T-helper 1 cell treated with Interleukin-12 subunit alpha and Interleukin-12 subunit beta and Interleukin-4 antibody, amounts not matched to agents 30 μg/mL and 1 μg/mL, for 36 hours (primary cell): Measurements from ENCODE around the gene KDM1A.

Experiments
- H3K27ac Mint-ChIP-seq: one replicate; pipeline ENCODE4 v1.8.0; 2021; ENCODE audit warnings: mild to moderate bottlenecking, mixed read lengths
- H3K27me3 Mint-ChIP-seq: one replicate; pipeline ENCODE4 v1.8.0; 2021; ENCODE audit warnings: low read depth, mixed read lengths
- H3K36me3 Mint-ChIP-seq: one replicate; pipeline ENCODE4 v1.8.0; 2021; ENCODE audit warnings: low read depth, mixed read lengths
- H3K4me1 Mint-ChIP-seq: one replicate; pipeline ENCODE4 v1.8.0; 2021; ENCODE audit warnings: low read depth, mixed read lengths
- H3K4me3 Mint-ChIP-seq: one replicate; pipeline ENCODE4 v1.8.0; 2021; ENCODE audit warnings: mild to moderate bottlenecking, moderate library complexity, mixed read lengths
- H3K9me3 Mint-ChIP-seq: one replicate; pipeline ENCODE4 v1.8.0; 2021; ENCODE audit warnings: mixed read lengths

KDM1A gene

GRCh38 chr1:23101101-23101827, 82.0 kb downstream of the KDM1A start:
- no peak overlapping the region for H3K4me3 Mint-ChIP-seq
- no peaks in the 10 kb centered on the region for H3K27me3 Mint-ChIP-seq
- H3K36me3 Mint-ChIP-seq, result peaks cover 8% of the 10 kb centered on the region
- no peak overlapping the region for H3K27ac Mint-ChIP-seq
- H3K4me1 Mint-ChIP-seq, result peaks cover 41% of the 10 kb centered on the region
- H3K9me3 Mint-ChIP-seq, result no peaks in the 10 kb centered on the region

- no peak overlapping the region for H3K4me3 Mint-ChIP-seq
- H3K9me3 Mint-ChIP-seq, result no peaks in the 10 kb centered on the region
- peaks cover 41% of the 10 kb centered on the region for H3K4me1 Mint-ChIP-seq
- H3K36me3 Mint-ChIP-seq, result peaks cover 12% of the 10 kb centered on the region
- peak overlapping the region; percentile 43 for H3K27ac Mint-ChIP-seq
- no peaks in the 10 kb centered on the region for H3K27me3 Mint-ChIP-seq
Measured at GRCh38 chr1:23101887-23102286, 82.6 kb downstream of the KDM1A start.

- no peak overlapping the region for H3K4me3 Mint-ChIP-seq
- no peaks in the 10 kb centered on the region for H3K9me3 Mint-ChIP-seq
- H3K27ac Mint-ChIP-seq, result peak overlapping the region; percentile 43
- peaks cover 13% of the 10 kb centered on the region for H3K36me3 Mint-ChIP-seq
- H3K27me3 Mint-ChIP-seq, result no peaks in the 10 kb centered on the region
- peaks cover 41% of the 10 kb centered on the region for H3K4me1 Mint-ChIP-seq
Measured at GRCh38 chr1:23102289-23102688, 83.0 kb downstream of the KDM1A start.

GRCh38 chr1:23103001-23103889, 84.0 kb downstream of the KDM1A start:
- no peaks in the 10 kb centered on the region for H3K27me3 Mint-ChIP-seq
- H3K27ac Mint-ChIP-seq, result peak overlapping the region; percentile 95
- peaks cover 41% of the 10 kb centered on the region for H3K4me1 Mint-ChIP-seq
- peak overlapping the region; percentile 77 for H3K4me3 Mint-ChIP-seq
- peaks cover 18% of the 10 kb centered on the region for H3K36me3 Mint-ChIP-seq
- no peaks in the 10 kb centered on the region for H3K9me3 Mint-ChIP-seq

GRCh38 chr1:23108918-23109533, 89.8 kb downstream of the KDM1A start:
- Mint-ChIP-seq H3K9me3 (no peaks in the 10 kb centered on the region), H3K27ac (peak overlapping the region; percentile 50), H3K4me1 (peaks cover 38% of the 10 kb centered on the region), H3K36me3 (peaks cover 23% of the 10 kb centered on the region), H3K4me3 (no peak overlapping the region), H3K27me3 (no peaks in the 10 kb centered on the region)

- H3K27ac Mint-ChIP-seq, result peak overlapping the region; percentile 47
- no peaks in the 10 kb centered on the region for H3K27me3 Mint-ChIP-seq
- H3K36me3 Mint-ChIP-seq, result peaks cover 23% of the 10 kb centered on the region
- no peak overlapping the region for H3K4me3 Mint-ChIP-seq
- H3K9me3 Mint-ChIP-seq, result no peaks in the 10 kb centered on the region
- H3K4me1 Mint-ChIP-seq, result peaks cover 50% of the 10 kb centered on the region
Measured at GRCh38 chr1:23110391-23110790, 91.1 kb downstream of the KDM1A start.

- peaks cover 19% of the 10 kb centered on the region for H3K36me3 Mint-ChIP-seq
- H3K27me3 Mint-ChIP-seq, result no peaks in the 10 kb centered on the region
- H3K27ac Mint-ChIP-seq, result peak overlapping the region; percentile 41
- H3K4me1 Mint-ChIP-seq, result peaks cover 56% of the 10 kb centered on the region
- no peaks in the 10 kb centered on the region for H3K9me3 Mint-ChIP-seq
- H3K4me3 Mint-ChIP-seq, result peak overlapping the region; percentile 6
Measured at GRCh38 chr1:23111600-23112535, 92.6 kb downstream of the KDM1A start.

GRCh38 chr1:23114424-23115079, 95.3 kb downstream of the KDM1A start:
- H3K36me3 Mint-ChIP-seq, result peaks cover 11% of the 10 kb centered on the region
- no peak overlapping the region for H3K27ac Mint-ChIP-seq
- peaks cover 65% of the 10 kb centered on the region for H3K4me1 Mint-ChIP-seq
- no peak overlapping the region for H3K4me3 Mint-ChIP-seq
- no peaks in the 10 kb centered on the region for H3K27me3 Mint-ChIP-seq
- H3K9me3 Mint-ChIP-seq, result no peaks in the 10 kb centered on the region

- H3K27me3 Mint-ChIP-seq, result no peaks in the 10 kb centered on the region
- H3K4me3 Mint-ChIP-seq, result no peak overlapping the region
- no peaks in the 10 kb centered on the region for H3K9me3 Mint-ChIP-seq
- peaks cover 67% of the 10 kb centered on the region for H3K4me1 Mint-ChIP-seq
- H3K36me3 Mint-ChIP-seq, result peaks cover 9% of the 10 kb centered on the region
- no peak overlapping the region for H3K27ac Mint-ChIP-seq
Measured at GRCh38 chr1:23116216-23116836, 97.1 kb downstream of the KDM1A start.

- H3K27ac Mint-ChIP-seq, result peak overlapping the region; percentile 10
- peaks cover 60% of the 10 kb centered on the region for H3K4me1 Mint-ChIP-seq
- H3K36me3 Mint-ChIP-seq, result peaks cover 9% of the 10 kb centered on the region
- H3K27me3 Mint-ChIP-seq, result no peaks in the 10 kb centered on the region
- no peaks in the 10 kb centered on the region for H3K9me3 Mint-ChIP-seq
- no peak overlapping the region for H3K4me3 Mint-ChIP-seq
Measured at GRCh38 chr1:23116921-23117699, 97.8 kb downstream of the KDM1A start.

GRCh38 chr1:23118407-23118806, 99.1 kb downstream of the KDM1A start:
- no peaks in the 10 kb centered on the region for H3K9me3 Mint-ChIP-seq
- peak overlapping the region; percentile 92 for H3K27ac Mint-ChIP-seq
- peaks cover 53% of the 10 kb centered on the region for H3K4me1 Mint-ChIP-seq
- peaks cover 6% of the 10 kb centered on the region for H3K36me3 Mint-ChIP-seq
- H3K4me3 Mint-ChIP-seq, result no peak overlapping the region
- no peaks in the 10 kb centered on the region for H3K27me3 Mint-ChIP-seq

- Mint-ChIP-seq H3K4me3 (peak overlapping the region; percentile 63), H3K36me3 (peaks cover 6% of the 10 kb centered on the region), H3K4me1 (peaks cover 52% of the 10 kb centered on the region), H3K27me3 (no peaks in the 10 kb centered on the region), H3K27ac (peak overlapping the region; percentile 92), H3K9me3 (no peaks in the 10 kb centered on the region)
Measured at GRCh38 chr1:23118957-23119792, 99.9 kb downstream of the KDM1A start.
